NK-92 treated with Interleukin-12 subunit alpha and Interleukin-12 subunit beta, amount 100 ng/mL, for 24 hours (cell line): ENCODE measurements around the gene ARHGAP9.
"Not testable (repeated sequence)": the region's sequence is repeated elsewhere in the genome, so short reads cannot be mapped to it uniquely, and the experiment has no call there.

Experiments used
- DNase-seq: peaks from one replicate; lab custom pipeline; 2025; lab: John Stamatoyannopoulos, UW

The ARHGAP9 gene

GRCh38 chr12:57434517-57435223 is 45.0 kb downstream of the ARHGAP9 start, which contains the start of gene INHBC:
Gene INHBC (plus strand): TSS chr12:57434784. CDS start chr12:57434887, 103 bp downstream.
- DNase-seq, result no peak

- no peak for DNase-seq
These were observed 46.3 kb downstream of the ARHGAP9 start for GRCh38 chr12:57433370-57433769.

GRCh38 chr12:57431654-57432188 is 47.9 kb downstream of the ARHGAP9 start:
- DNase-seq, result no peak

- peak; percentile 91 for DNase-seq
These were observed 48.6 kb downstream of the ARHGAP9 start, which contains the start of gene R3HDM2 for GRCh38 chr12:57430931-57431566. Gene R3HDM2 (minus strand): TSS chr12:57431043. CDS start chr12:57310428, 120,615 bp downstream.

GRCh38 chr12:57430112-57430930 is 49.3 kb downstream of the ARHGAP9 start:
- peak; percentile 56 for DNase-seq

GRCh38 chr12:57429473-57430111 is 50.1 kb downstream of the ARHGAP9 start:
- DNase-seq, result no peak

- no peak for DNase-seq
These were observed 50.7 kb downstream of the ARHGAP9 start for GRCh38 chr12:57428965-57429364.

GRCh38 chr12:57426948-57427347 is 52.7 kb downstream of the ARHGAP9 start:
- DNase-seq, result not testable (repeated sequence)
